ENCODE measurements around the gene ITGB2. TPM values are rescaled to one million over a fixed set of nuclear protein-coding genes. Genes with fewer than 3 reads are reported as not detected.
A peak's percentile ranks its signal among the peaks of the same experiment; 100 is the strongest.

ITGB2 gene
- total RNA-seq, 6 experiments from 2014 or later = 12.9 to 61.8 (median 36.6) TPM

DNA sequence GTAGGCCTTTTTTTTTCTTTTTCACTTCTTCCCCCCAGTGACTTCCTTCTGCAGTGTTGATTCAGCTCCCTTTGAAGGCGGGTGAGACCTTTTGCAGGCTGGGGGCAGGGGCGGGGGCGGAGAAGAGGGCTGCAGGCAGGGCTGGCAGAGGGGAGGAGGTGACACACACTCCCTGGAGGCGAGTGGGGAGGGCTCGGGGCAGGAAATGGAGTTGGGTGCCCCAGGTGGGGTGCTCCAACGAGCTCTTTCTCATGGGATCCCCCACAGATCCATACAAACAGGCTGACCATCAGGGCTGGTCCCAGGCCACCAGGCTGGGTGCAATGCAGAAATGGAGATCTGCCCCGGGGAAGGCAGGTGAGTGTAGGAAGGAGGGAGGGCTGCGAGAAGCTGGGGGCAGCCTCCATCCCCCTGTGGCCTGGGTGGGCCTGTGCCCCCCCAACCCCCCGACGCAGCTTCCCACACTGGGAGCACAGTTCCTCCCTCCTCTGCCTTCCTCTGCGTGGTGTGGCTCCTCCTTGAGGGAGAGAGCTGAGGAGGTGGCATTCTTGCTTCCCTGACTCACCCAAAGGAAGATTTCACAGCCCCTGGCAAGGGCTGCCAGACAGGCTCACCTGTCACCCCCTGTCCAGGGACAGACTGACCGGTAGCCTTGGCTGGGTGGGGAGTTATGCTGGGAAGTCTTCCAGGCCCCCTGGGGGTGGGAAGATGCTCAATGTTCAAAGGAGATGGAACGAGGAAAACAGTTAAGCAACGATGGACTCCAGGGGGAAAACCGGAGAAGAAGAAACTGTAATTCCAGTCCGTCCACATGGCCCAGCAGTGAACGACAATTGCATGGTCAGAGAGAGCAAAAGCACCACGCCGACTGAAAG, 7.1 kb upstream of the ITGB2 start:
- peak overlapping the region in 1 of 3 donors; percentile 43 for H3K27ac ChIP-seq
- no peaks in the 10 kb centered on the region for H3K27me3 ChIP-seq
- intact Hi-C loops (cut with DNase I) = no loop called here
- TF ChIP-seq, protein P1, sequence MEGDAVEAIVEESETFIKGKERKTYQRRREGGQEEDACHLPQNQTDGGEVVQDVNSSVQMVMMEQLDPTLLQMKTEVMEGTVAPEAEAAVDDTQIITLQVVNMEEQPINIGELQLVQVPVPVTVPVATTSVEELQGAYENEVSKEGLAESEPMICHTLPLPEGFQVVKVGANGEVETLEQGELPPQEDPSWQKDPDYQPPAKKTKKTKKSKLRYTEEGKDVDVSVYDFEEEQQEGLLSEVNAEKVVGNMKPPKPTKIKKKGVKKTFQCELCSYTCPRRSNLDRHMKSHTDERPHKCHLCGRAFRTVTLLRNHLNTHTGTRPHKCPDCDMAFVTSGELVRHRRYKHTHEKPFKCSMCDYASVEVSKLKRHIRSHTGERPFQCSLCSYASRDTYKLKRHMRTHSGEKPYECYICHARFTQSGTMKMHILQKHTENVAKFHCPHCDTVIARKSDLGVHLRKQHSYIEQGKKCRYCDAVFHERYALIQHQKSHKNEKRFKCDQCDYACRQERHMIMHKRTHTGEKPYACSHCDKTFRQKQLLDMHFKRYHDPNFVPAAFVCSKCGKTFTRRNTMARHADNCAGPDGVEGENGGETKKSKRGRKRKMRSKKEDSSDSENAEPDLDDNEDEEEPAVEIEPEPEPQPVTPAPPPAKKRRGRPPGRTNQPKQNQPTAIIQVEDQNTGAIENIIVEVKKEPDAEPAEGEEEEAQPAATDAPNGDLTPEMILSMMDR (IDR thresholded peaks at IDR 0.05) = no peak
- no peak for TF ChIP-seq POLR2A (IDR thresholded peaks at IDR 0.05)
- no peak overlapping the region for H3K4me3 ChIP-seq
- H3K36me3 ChIP-seq = no peaks in the 10 kb centered on the region
- no peaks in the 10 kb centered on the region for H3K9me3 ChIP-seq
- WGBS (ENCODE audit: insufficient coverage, low coverage, low lambda C conversion rate, missing lambda C conversion rate) = 28% methylated on average over 17 of the region's 19 CpGs
- peaks cover 0 to 13% (median 9%) of the 10 kb centered on the region in 4 donors for H3K4me1 ChIP-seq
- peak; percentile 23 to 36 (median 24) for ATAC-seq
- DNase-seq = peak in 1 of 3 donors; percentile 67

DNA sequence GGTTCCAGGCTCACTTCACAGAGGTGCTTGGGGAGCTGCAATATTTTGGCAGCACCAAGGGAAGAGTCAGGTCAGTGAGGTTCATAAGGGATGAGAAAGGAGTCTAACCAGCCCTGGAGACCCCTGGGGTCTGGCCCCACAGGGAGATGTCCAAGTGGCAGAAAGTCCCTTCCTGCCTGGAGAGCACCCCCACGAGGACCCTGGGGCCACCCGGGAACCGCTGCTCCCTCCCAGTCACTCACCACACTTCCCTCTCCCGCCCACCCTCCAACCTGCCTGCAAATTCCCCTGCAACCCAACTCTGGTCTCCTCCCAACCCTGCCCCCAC, 6.5 kb upstream of the ITGB2 start:
- TF ChIP-seq, protein P1 (IDR thresholded peaks at IDR 0.05) = no peak
- no peak for TF ChIP-seq POLR2A (IDR thresholded peaks at IDR 0.05)
- Histone ChIP-seq H3K4me1 (peaks cover 0 to 12% (median 9%) of the 10 kb centered on the region in 4 donors), H3K4me3 (no peak overlapping the region), H3K36me3 (no peaks in the 10 kb centered on the region), H3K27me3 (no peaks in the 10 kb centered on the region), H3K27ac (peak overlapping the region in 1 of 3 donors; percentile 37), H3K9me3 (no peaks in the 10 kb centered on the region)
- intact Hi-C loops (cut with DNase I) = no loop called here
- ATAC-seq (no peak), DNase-seq (no peak)
- 38% methylated on average over 2 of the region's 4 CpGs for WGBS (ENCODE audit: insufficient coverage, low coverage, low lambda C conversion rate, missing lambda C conversion rate)

DNA sequence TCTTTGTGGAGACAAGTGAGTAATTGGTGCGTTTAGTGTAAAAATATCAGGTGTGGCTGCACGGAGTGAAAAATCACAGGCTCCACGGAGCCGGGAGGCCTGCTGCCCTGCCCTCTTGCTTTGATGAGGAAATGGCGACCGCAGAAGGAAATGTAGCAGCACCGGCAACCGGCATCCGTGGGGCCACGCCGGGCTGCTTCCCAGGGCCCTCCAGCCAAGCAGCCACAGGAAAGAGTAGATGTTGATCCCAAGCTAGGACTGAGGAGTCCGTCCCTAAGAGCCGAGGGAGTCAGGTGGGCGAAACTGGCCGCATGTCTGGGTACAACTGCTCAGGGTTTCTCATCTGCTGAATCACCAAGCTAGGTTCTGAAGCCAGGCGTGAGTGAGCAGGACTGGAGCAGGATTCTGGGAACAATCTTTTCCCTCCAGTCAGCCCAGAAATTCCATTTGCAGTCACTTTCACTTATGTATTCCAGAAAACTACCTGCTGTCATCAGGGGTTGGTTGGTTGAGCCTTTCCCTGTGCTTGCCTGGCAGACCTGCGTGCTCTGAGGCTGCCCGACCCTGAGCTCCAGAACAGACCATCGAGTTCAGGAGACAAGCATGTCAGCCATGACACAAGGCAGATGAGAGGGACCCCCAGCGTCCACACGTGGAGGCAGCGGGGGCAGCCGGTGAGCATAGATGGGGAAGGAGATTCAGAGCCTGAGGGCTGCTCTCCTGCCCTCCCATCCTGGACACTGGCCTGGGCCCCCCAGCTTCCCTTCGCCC, 5.8 kb upstream of the ITGB2 start:
- WGBS (ENCODE audit: insufficient coverage, low coverage, low lambda C conversion rate, missing lambda C conversion rate) = 37% methylated on average over 4 of the region's 24 CpGs
- ATAC-seq (peak in 1 of 4 donors; percentile 6), DNase-seq (peak in 2 of 3 donors; percentile 45 to 53)
- H3K27ac ChIP-seq = peak overlapping the region in 1 of 3 donors; percentile 37
- no peaks in the 10 kb centered on the region for H3K27me3 ChIP-seq
- TF ChIP-seq, protein P1 (IDR thresholded peaks at IDR 0.05) = no peak
- TF ChIP-seq POLR2A (IDR thresholded peaks at IDR 0.05) = no peak
- H3K4me1 ChIP-seq = peaks cover 0 to 8% (median 5%) of the 10 kb centered on the region in 4 donors
- no peaks in the 10 kb centered on the region for H3K36me3 ChIP-seq
- H3K9me3 ChIP-seq = no peaks in the 10 kb centered on the region
- no peak overlapping the region for H3K4me3 ChIP-seq
- intact Hi-C loops (cut with DNase I) = no loop called here

DNA sequence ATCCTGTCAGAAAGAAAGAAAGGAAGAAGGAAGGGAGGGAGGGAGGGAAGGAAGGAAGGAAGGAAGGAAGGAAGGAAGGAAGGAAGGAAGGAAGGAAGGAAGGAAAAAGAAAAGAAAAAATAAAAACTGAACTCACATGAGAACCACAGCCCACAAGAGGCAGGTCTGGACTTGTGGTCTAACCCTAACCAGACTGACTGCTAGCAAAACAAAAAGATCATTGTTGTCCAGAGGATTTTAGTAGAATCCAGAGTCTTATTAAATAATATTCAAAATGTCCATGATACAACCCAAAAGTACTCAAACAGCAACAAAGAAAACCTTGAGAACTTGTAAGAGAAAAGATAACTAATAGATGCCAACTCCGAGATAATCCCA, 4.7 kb upstream of the ITGB2 start:
- H3K36me3 ChIP-seq = no peaks in the 10 kb centered on the region
- H3K27ac ChIP-seq = no peak overlapping the region
- H3K4me3 ChIP-seq = no peak overlapping the region
- TF ChIP-seq, protein P1 (IDR thresholded peaks at IDR 0.05) = no peak
- TF ChIP-seq POLR2A (IDR thresholded peaks at IDR 0.05) = no peak
- H3K4me1 ChIP-seq = no peaks in the 10 kb centered on the region
- no peaks in the 10 kb centered on the region for H3K9me3 ChIP-seq
- intact Hi-C loops (cut with DNase I) = no loop called here
- 94% methylated on average over 1 of the region's 1 CpG for WGBS (ENCODE audit: insufficient coverage, low coverage, low lambda C conversion rate, missing lambda C conversion rate)
- no peaks in the 10 kb centered on the region for H3K27me3 ChIP-seq
- DNase-seq (no peak), ATAC-seq (no peak)
